Thymus (tissue), 11 donors: ENCODE results near the gene TSPAN11. TPM values are rescaled to one million over a fixed set of nuclear protein-coding genes. Genes with fewer than 3 reads are reported as not detected.
"Not testable (repeated sequence)": the region's sequence is repeated elsewhere in the genome, so short reads cannot be mapped to it uniquely, and the experiment has no call there.

Experiments used
- DNase-seq, 9 donors: peaks; one replicate each; pipeline ENCODE4 v3.0.0-alpha.2; 2013; ENCODE audit warnings: low spot score in 9 of 9, low read depth in 6 of 9, missing footprints in 1 of 9
- H3K27ac ChIP-seq, 2 donors: one replicate each; pipeline ENCODE4 v1.5.1; 2013; ENCODE audit warnings: control low read depth in 1 of 2, low read depth in 1 of 2, low read length in 1 of 2, mild to moderate bottlenecking in 1 of 2, moderate library complexity in 1 of 2
- H3K27me3 ChIP-seq, 2 donors: one replicate each; pipeline ENCODE4 v1.5.1; 2013; ENCODE audit warnings: low read length in 1 of 2; ENCODE audit not compliant: control insufficient read depth in 2 of 2, insufficient read depth in 1 of 2
- H3K36me3 ChIP-seq, 2 donors: one replicate each; pipeline ENCODE4 v1.5.1; 2013; ENCODE audit warnings: low read length in 1 of 2, mild to moderate bottlenecking in 1 of 2, moderate library complexity in 1 of 2; ENCODE audit not compliant: control insufficient read depth in 2 of 2, insufficient read depth in 2 of 2
- H3K4me1 ChIP-seq, 2 donors: one replicate each; pipeline ENCODE4 v1.5.1; 2013; ENCODE audit warnings: low read length in 2 of 2; ENCODE audit not compliant: control insufficient read depth in 2 of 2, insufficient read depth in 2 of 2
- H3K4me3 ChIP-seq, 2 donors: one replicate each; pipeline ENCODE4 v1.5.1; 2013; ENCODE audit warnings: low read length in 2 of 2, control low read depth in 1 of 2, mild to moderate bottlenecking in 1 of 2
- H3K9me3 ChIP-seq, 2 donors: one replicate each; pipeline ENCODE4 v1.5.1; 2013; ENCODE audit warnings: low read length in 1 of 2, mild to moderate bottlenecking in 1 of 2; ENCODE audit not compliant: control insufficient read depth in 2 of 2, insufficient read depth in 1 of 2
- WGBS: extraction: QIAGEN DNeasy Blood & Tissue Kit; methylation state at CpG from one replicate; pipeline ENCODE4 v1.1.7; 2013; 5-methylcytosine and 5-hydroxymethylcytosine counted together
- polyA plus RNA-seq: library from polyadenylated mRNA; stranded (reverse); fragments of 200-250 nt; gene quantifications from one replicate; pipeline ENCODE4 v1.2.3, GENCODE V29; 2013
- total RNA-seq: library from RNA; stranded (reverse); fragments of 120-200 nt; gene quantifications from one replicate; pipeline ENCODE4 v1.2.4, GENCODE V29; 2013
- donor health status: healthy.

TSPAN11 gene
- total and polyA plus RNA-seq, 2 donors, result 0.21 to 0.85 TPM

DNA sequence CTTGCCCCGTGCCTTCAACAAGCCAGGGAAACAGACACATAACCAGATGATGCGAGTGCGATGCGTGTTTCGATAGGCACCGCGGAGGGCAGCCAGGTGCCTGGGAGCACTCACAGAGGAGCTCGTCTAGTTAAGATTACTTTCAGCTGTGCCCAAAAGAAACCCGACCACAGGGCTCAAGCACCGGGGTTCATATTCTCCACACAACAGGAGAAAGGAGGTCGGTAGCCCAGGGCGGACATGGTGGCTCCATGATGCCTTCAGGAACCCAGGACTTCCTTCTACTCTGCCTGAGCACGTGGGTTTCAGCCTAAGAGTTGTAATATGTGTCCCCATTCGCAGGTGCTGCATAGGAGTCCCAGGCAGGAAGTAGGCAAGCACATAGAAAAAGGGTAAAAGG is 93.4 kb downstream of the TSPAN11 start:
- WGBS, result 78% methylated on average over 14 of the region's 14 CpGs

DNA sequence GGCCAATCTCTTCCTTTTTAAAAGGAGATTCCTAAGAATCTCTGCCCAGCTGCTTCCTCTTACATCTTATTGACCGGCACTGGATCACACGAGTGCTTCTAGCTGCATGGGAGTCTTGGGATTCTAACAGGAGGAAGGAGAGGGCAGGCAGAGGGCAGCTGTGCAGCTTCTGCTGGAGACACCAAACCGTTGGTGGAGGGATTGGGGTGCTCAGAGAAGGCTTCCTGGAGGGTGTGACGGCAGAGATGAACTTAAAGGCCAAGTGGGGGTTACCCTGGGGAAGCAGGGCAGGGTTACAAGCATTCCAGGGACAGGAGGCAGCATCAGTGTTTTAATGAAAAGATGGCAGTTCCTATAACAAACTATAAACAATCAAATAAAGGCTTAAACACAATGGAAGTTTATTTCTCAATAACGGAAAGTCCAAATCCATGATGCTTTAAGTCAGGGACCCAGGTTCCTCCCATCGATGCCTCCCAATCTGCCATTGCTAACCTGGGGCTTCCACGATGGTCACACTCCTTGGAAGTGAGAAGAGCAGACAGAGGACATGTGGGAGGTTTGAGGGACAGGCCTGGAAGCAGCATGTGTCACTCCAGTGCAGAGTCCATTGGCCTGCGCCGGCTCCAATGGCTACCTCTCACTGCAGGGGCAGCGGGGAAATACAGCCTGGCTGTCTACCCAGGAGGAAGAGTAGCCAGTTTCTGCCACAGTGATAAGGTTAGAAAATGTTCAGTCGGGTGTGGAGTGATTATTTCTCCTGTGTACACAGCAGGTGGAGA is 94.0 kb downstream of the TSPAN11 start:
- 85% methylated on average over 11 of the region's 11 CpGs for WGBS
- Histone ChIP-seq H3K36me3 (no peaks in the 10 kb centered on the region), H3K27ac (peak overlapping the region; percentile 62 to 98), H3K9me3 (no peaks in the 10 kb centered on the region), H3K4me3 (no peak overlapping the region), H3K4me1 (peaks cover 21 to 66% of the 10 kb centered on the region in 2 donors), H3K27me3 (no peaks in the 10 kb centered on the region)
- DNase-seq, result no peak

More for the DNA sequence above, 93.4 kb downstream of the TSPAN11 start:
- Histone ChIP-seq H3K27me3 (no peaks in the 10 kb centered on the region), H3K4me1 (peaks cover 21 to 68% of the 10 kb centered on the region in 2 donors), H3K27ac (peak overlapping the region; percentile 62 to 98), H3K9me3 (no peaks in the 10 kb centered on the region), H3K4me3 (no peak overlapping the region), H3K36me3 (no peaks in the 10 kb centered on the region)
- peak in 4 of 9 donors; percentile 29 to 78 (median 58) for DNase-seq

DNA sequence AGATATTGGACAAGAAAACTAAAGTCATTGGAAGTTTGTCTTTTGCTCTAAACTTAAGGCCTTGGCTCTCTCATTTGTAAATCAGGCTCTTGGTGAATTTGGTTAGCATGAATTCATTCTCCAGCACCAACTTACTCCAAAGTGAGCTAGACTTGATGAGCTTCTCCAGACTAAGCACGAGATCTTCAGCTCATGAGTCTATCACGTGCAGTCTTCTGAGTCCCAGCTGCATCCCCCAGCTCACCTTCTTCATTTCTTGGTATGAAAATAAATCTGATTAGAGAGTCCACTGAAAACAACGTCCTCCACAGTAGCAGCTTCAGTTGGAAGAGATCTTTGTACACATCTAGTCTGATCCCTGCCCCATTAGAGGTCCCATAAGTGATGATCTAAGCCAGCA is 94.6 kb downstream of the TSPAN11 start:
- no peaks in the 10 kb centered on the region for H3K9me3 ChIP-seq
- no peak for DNase-seq
- H3K4me1 ChIP-seq, result peaks cover 21 to 60% of the 10 kb centered on the region in 2 donors
- H3K4me3 ChIP-seq, result no peak overlapping the region
- 92% methylated on average over 3 of the region's 3 CpGs for WGBS
- no peaks in the 10 kb centered on the region for H3K27me3 ChIP-seq
- H3K27ac ChIP-seq, result peak overlapping the region in 1 of 2 donors; percentile 98
- H3K36me3 ChIP-seq, result no peaks in the 10 kb centered on the region

DNA sequence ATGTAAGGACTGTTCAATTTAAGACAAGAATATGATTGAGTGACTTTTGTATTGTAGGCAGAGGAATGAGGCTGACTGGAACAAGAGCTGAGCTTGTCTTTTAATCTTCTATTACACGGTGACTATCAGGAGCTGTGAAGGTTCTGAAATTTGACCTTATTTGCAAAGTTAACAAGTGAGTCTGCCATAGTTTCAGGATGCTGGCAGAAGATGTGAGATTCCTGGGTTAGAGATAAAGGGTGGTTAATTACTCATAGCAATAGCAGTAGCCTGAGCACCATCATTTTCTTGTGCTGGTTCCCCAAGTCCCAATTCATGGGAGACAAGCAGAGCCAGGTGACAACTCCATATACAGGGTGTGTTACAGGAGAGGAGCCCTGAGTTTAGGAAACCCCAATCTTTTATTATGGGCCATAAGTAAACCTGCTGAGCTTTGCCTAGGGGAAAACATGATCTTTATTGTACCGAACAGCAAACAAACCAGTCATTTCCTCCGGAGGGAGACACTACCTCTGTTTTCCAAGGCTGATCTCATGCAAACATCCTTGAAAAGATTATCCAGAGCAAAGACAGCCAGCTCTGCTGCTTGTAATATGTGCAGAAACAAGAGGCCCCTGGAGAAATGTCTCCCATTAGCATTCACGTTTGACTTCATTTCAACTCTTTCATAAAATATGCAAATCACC is 95.4 kb downstream of the TSPAN11 start:
- H3K9me3 ChIP-seq, result peaks cover 0 to 4% of the 10 kb centered on the region in 2 donors
- H3K36me3 ChIP-seq, result no peaks in the 10 kb centered on the region
- WGBS, result 91% methylated on average over 4 of the region's 4 CpGs
- peaks cover 21 to 60% of the 10 kb centered on the region in 2 donors for H3K4me1 ChIP-seq
- H3K4me3 ChIP-seq, result no peak overlapping the region
- H3K27me3 ChIP-seq, result no peaks in the 10 kb centered on the region
- H3K27ac ChIP-seq, result peak overlapping the region in 1 of 2 donors; percentile 98
- no peak for DNase-seq

DNA sequence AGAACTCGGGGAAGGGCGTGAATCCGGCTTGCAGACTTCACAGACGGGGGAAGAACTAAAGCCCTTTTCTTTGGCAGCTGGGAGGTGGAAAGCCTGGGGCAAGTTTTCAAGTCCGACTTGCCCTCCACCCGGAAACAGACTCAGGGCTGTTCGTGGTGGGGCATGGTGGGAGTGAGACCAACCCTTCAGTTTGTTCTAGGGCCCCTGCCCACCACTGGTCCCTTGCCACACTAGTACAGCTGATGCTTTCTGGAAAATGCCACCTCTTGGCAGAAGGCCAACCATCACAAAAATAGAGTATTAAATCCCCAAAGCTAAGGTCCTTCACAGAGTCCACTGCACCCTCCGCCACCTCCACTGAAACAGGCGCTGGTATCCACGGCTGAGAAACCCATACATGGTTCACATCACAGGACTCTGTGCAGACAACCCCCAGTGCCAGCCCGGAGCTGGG is 96.8 kb downstream of the TSPAN11 start:
- WGBS, result 88% methylated on average over 11 of the region's 11 CpGs
- Histone ChIP-seq H3K36me3 (no peaks in the 10 kb centered on the region), H3K27me3 (no peaks in the 10 kb centered on the region), H3K9me3 (peaks cover 0 to 8% of the 10 kb centered on the region in 2 donors), H3K27ac (no peak overlapping the region), H3K4me1 (peaks cover 21 to 51% of the 10 kb centered on the region in 2 donors), H3K4me3 (no peak overlapping the region)
- DNase-seq, result no peak

DNA sequence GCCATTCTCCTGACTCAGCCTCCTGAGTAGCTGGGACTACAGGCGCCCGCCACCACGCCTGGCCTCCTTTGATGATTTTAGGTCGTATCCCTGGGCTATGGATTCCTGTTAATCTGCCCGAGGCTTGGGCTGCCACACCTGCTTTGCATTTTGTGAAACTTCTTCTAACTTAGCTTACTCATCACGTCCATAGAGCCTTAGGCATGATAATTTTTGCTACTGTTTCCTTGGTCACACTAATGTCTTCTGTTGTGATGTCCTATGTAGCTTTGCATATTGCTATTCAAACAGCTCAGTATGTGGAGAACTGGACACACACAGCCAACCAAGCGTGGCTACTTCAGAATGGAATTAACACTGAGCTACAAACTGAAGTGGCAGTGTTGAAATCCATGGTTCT is 99.7 kb downstream of the TSPAN11 start:
- 97% methylated on average over 7 of the region's 7 CpGs for whole genome bisulfite sequencing
- Histone ChIP-seq H3K27me3 (no peaks in the 10 kb centered on the region), H3K4me3 (no peak overlapping the region), H3K36me3 (no peaks in the 10 kb centered on the region), H3K4me1 (peaks cover 22 to 54% of the 10 kb centered on the region in 2 donors), H3K9me3 (peaks cover 0 to 8% of the 10 kb centered on the region in 2 donors), H3K27ac (no peak overlapping the region)
- DNase-seq, result no peak

DNA sequence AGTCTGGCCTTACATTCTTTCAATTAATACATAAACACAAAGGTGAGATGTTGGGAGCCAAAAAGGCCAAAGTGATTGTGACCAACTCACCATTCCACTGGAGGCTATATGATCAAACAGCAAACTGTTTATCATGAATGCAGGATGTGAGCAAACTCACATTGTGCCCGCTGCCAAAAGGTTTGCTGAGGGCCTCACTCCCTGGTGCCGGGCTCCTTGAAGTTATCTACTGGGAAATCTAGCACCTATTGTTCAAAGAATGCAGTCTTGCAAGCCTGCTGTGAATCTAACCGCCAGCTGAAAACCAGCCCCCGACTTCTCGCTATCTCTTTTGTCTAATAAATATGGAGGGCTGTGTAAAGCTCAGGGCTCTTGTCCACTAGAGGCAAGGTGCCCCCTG is 100.5 kb downstream of the TSPAN11 start:
- H3K4me1 ChIP-seq, result peaks cover 22 to 56% of the 10 kb centered on the region in 2 donors
- H3K36me3 ChIP-seq, H3K27ac ChIP-seq, H3K27me3 ChIP-seq, H3K4me3 ChIP-seq, H3K9me3 ChIP-seq, DNase-seq: not testable (repeated sequence)
- 94% methylated on average over 5 of the region's 5 CpGs for WGBS

DNA sequence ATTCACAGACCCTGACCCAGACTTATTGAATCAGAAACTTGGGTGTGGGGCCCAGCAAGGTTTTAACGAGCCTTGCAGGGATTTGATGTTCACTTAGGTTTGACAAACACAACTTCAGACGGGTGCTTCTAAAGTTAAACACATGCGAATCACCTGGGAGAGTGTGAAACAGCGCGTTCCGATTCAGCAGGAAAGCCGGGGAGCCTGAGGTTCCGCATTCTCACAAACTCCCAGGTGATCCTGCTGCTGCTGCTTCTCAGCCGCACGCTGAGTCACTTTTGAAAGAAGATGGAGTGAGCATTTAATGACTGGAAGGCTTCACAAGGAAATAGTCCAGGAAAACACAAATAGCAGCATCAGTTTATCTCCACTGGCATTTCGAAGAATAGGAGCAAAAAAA is 102.9 kb downstream of the TSPAN11 start:
- DNase-seq, result no peak
- Histone ChIP-seq H3K36me3 (no peaks in the 10 kb centered on the region), H3K27me3 (no peaks in the 10 kb centered on the region), H3K9me3 (peaks cover 0 to 8% of the 10 kb centered on the region in 2 donors), H3K4me3 (no peak overlapping the region), H3K4me1 (peaks cover 39 to 63% of the 10 kb centered on the region in 2 donors), H3K27ac (peak overlapping the region in 1 of 2 donors; percentile 97)
- 95% methylated on average over 11 of the region's 11 CpGs for WGBS

DNA sequence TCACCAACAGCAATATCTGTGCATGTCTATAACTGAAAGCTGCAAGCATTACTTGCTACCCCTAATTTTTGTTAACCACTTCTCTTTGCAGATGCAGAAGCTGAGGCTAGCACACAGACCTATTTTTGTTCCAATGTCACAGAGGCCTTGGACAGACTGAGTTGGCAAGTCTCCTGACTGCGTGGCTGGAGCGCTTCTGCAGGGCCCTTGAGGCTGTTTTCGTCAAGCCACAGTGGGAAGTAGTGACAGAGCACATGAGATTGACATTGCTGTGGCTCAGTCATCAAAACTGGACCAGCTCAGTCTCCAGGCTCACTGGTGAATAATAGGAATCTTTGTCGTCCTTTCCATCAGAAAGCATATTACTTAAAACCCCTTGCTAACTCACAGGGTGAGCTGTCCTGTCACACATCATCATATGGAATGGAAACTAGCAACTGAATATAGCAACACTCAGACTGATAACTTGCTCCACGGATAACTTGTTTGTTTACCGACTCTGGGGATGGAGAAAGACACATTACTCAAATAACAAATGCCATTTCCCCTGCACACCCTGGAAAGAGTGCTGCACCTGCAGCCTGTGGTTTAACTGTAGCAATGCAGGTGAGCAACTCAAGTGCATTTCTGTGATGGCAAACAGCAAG is 103.5 kb downstream of the TSPAN11 start:
- H3K4me1 ChIP-seq, result peaks cover 41 to 68% of the 10 kb centered on the region in 2 donors
- peaks cover 0 to 8% of the 10 kb centered on the region in 2 donors for H3K9me3 ChIP-seq
- H3K4me3 ChIP-seq, result no peak overlapping the region
- WGBS, result 60% methylated on average over 6 of the region's 6 CpGs
- DNase-seq, result peak in 1 of 9 donors; percentile 62
- H3K36me3 ChIP-seq, result no peaks in the 10 kb centered on the region
- no peaks in the 10 kb centered on the region for H3K27me3 ChIP-seq
- peak overlapping the region; percentile 74 to 97 for H3K27ac ChIP-seq
